DOHH2 (cell line): ENCODE data around the gene ODAD2.

Experiments used
- EZH2phosphoT487 ChIP-seq: fragments of 200-600 bp; sonication (generic); IDR thresholded peaks from 2 replicates; pipeline ENCODE4 v1.6.1; 2017; ENCODE audit warnings: borderline replicate concordance, mild to moderate bottlenecking, antibody characterized with exemption, low read length, moderate library complexity, mixed read lengths
- TF ChIP-seq, protein P1 (sequence below): fragments of 200-600 bp; sonication (generic); IDR thresholded peaks from one replicate; pipeline ENCODE4 v1.5.1; 2014; ENCODE audit warnings: antibody characterized with exemption, mild to moderate bottlenecking, low read depth, low read length; ENCODE audit not compliant: poor library complexity, severe bottlenecking

DNA sequence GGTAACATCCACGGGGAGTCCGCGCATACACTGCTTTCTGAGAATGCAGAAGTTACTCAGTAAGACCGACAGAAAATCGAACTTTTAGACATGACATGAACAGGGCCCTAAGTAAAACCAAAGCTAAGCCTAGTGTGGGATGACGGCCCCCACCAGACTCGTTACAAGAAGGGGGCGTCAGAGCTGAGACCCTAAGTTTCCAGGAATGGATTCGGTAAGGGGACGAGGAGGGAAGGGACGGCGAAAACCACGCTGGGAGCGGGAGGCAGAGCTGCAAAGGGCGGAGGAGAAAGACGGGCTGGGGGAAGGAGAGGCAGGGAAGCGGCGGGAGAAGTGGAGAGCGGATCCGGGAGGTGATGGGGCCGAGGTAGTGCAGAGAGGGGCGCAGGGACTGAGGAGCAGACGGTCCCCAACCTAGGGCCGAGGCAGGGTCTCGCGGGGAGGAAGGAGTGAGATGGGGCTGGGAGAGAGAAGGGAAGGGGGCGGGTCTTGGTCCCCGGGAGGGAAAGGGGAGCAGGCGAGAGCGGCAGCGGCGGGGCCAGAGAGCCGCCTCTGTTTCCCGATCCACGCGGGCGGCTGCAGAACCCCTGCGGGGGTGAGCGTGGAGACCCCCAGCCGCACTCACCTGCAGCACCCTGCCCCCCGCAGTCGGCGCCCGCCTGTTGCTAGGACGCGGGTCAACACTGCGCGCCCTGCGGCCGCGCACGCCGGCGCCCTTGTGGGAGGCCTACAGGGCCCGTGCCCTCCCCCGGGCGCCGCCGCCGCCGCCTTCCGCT, 513 bp downstream of the ODAD2 start:
- TF ChIP-seq, protein P1, sequence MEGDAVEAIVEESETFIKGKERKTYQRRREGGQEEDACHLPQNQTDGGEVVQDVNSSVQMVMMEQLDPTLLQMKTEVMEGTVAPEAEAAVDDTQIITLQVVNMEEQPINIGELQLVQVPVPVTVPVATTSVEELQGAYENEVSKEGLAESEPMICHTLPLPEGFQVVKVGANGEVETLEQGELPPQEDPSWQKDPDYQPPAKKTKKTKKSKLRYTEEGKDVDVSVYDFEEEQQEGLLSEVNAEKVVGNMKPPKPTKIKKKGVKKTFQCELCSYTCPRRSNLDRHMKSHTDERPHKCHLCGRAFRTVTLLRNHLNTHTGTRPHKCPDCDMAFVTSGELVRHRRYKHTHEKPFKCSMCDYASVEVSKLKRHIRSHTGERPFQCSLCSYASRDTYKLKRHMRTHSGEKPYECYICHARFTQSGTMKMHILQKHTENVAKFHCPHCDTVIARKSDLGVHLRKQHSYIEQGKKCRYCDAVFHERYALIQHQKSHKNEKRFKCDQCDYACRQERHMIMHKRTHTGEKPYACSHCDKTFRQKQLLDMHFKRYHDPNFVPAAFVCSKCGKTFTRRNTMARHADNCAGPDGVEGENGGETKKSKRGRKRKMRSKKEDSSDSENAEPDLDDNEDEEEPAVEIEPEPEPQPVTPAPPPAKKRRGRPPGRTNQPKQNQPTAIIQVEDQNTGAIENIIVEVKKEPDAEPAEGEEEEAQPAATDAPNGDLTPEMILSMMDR, result no peak
- no peak for TF ChIP-seq EZH2phosphoT487
